Measurements from ENCODE around the gene APOB.

The APOB gene

GRCh38 chr2:21009662-21010225 is 34.1 kb downstream of the APOB start:
- no peak overlapping the region for H3K27ac ChIP-seq (ENCODE audit: low read depth, low read length)
- H3K4me1 ChIP-seq (ENCODE audit: control insufficient read depth, low read length): no peaks in the 10 kb centered on the region
- H4K20me1 ChIP-seq (ENCODE audit: control insufficient read depth, insufficient read depth, low read depth, low read length): no peaks in the 10 kb centered on the region
- H3K9me2 ChIP-seq (replicated peaks; ENCODE audit: control insufficient read depth, low read length): no peaks in the 10 kb centered on the region
- no peak overlapping the region for H3K4me2 ChIP-seq (ENCODE audit: low read length)
- H3K27me3 ChIP-seq (ENCODE audit: control insufficient read depth, low read length): no peaks in the 10 kb centered on the region
- no peak for TF ChIP-seq CTCF (IDR thresholded peaks at IDR 0.05; ENCODE audit: low read depth, low read length, poor library complexity, severe bottlenecking)
- no peak for TF ChIP-seq EZH2phosphoT487 (IDR thresholded peaks at IDR 0.05; ENCODE audit: borderline replicate concordance, low read length)
- H3F3A ChIP-seq (ENCODE audit: control insufficient read depth, insufficient read depth): no peaks in the 10 kb centered on the region
- H3K4me3 ChIP-seq (ENCODE audit: low read length): no peak overlapping the region
- no peaks in the 10 kb centered on the region for H3K9me3 ChIP-seq (ENCODE audit: control insufficient read depth, insufficient read depth, low read length)
- no peaks in the 10 kb centered on the region for H3K36me3 ChIP-seq (ENCODE audit: control insufficient read depth, low read length)
- H3K79me2 ChIP-seq (ENCODE audit: control insufficient read depth, low read length): no peaks in the 10 kb centered on the region

GRCh38 chr2:21008790-21009661 is 34.8 kb downstream of the APOB start:
- no peaks in the 10 kb centered on the region for H3K27me3 ChIP-seq (ENCODE audit: control insufficient read depth, low read length)

GRCh38 chr2:21008014-21008789 is 35.7 kb downstream of the APOB start:
- Histone ChIP-seq H3K9me2 (replicated peaks; ENCODE audit: control insufficient read depth, low read length) (no peaks in the 10 kb centered on the region), H3F3A (ENCODE audit: control insufficient read depth, insufficient read depth) (no peaks in the 10 kb centered on the region), H3K36me3 (ENCODE audit: control insufficient read depth, low read length) (no peaks in the 10 kb centered on the region), H3K4me2 (ENCODE audit: low read length) (no peak overlapping the region), H3K9me3 (ENCODE audit: control insufficient read depth, insufficient read depth, low read length) (no peaks in the 10 kb centered on the region), H3K27me3 (ENCODE audit: control insufficient read depth, low read length) (no peaks in the 10 kb centered on the region), H3K27ac (ENCODE audit: low read depth, low read length) (no peak overlapping the region), H3K4me3 (ENCODE audit: low read length) (no peak overlapping the region), H4K20me1 (ENCODE audit: control insufficient read depth, insufficient read depth, low read depth, low read length) (no peaks in the 10 kb centered on the region), H3K4me1 (ENCODE audit: control insufficient read depth, low read length) (no peaks in the 10 kb centered on the region), H3K79me2 (ENCODE audit: control insufficient read depth, low read length) (no peaks in the 10 kb centered on the region)
- TF ChIP-seq CTCF (IDR thresholded peaks at IDR 0.05; ENCODE audit: low read depth, low read length, poor library complexity, severe bottlenecking) (no peak), EZH2phosphoT487 (IDR thresholded peaks at IDR 0.05; ENCODE audit: borderline replicate concordance, low read length) (no peak)

More at GRCh38 chr2:21008790-21009661, 34.8 kb downstream of the APOB start:
- Histone ChIP-seq H3K4me1 (ENCODE audit: control insufficient read depth, low read length) (no peaks in the 10 kb centered on the region), H3K4me3 (ENCODE audit: low read length) (no peak overlapping the region), H3K9me2 (replicated peaks; ENCODE audit: control insufficient read depth, low read length) (no peaks in the 10 kb centered on the region), H3K36me3 (ENCODE audit: control insufficient read depth, low read length) (no peaks in the 10 kb centered on the region), H3K79me2 (ENCODE audit: control insufficient read depth, low read length) (no peaks in the 10 kb centered on the region), H3K4me2 (ENCODE audit: low read length) (no peak overlapping the region), H3F3A (ENCODE audit: control insufficient read depth, insufficient read depth) (no peaks in the 10 kb centered on the region), H3K27ac (ENCODE audit: low read depth, low read length) (no peak overlapping the region), H4K20me1 (ENCODE audit: control insufficient read depth, insufficient read depth, low read depth, low read length) (no peaks in the 10 kb centered on the region), H3K9me3 (ENCODE audit: control insufficient read depth, insufficient read depth, low read length) (no peaks in the 10 kb centered on the region)
- TF ChIP-seq CTCF (IDR thresholded peaks at IDR 0.05; ENCODE audit: low read depth, low read length, poor library complexity, severe bottlenecking) (no peak), EZH2phosphoT487 (IDR thresholded peaks at IDR 0.05; ENCODE audit: borderline replicate concordance, low read length) (no peak)

Measured in DOHH2 (cell line).